GM18858 (cell line): ENCODE results near the gene RNF217.
"Not testable (repeated sequence)": the region's sequence is repeated elsewhere in the genome, so short reads cannot be mapped to it uniquely, and the experiment has no call there.

Experiments used
- ATAC-seq: cut with Tn5 transposase; IDR thresholded peaks from one replicate; pipeline ENCODE4 v1.9.1; 2021; ENCODE audit not compliant: unreplicated experiment

Gene RNF217, protein sequence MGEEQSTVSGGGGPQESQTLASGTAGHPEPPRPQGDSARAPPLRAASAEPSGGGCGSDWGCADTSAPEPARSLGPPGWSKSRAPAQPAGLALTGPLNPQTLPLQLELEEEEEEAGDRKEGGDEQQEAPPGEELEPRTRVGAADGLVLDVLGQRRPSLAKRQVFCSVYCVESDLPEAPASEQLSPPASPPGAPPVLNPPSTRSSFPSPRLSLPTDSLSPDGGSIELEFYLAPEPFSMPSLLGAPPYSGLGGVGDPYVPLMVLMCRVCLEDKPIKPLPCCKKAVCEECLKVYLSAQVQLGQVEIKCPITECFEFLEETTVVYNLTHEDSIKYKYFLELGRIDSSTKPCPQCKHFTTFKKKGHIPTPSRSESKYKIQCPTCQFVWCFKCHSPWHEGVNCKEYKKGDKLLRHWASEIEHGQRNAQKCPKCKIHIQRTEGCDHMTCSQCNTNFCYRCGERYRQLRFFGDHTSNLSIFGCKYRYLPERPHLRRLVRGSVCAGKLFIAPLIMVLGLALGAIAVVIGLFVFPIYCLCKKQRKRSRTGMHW

GRCh38 chr6:124961777-124962638 is at the start of gene RNF217:
TSS of gene RNF217 (plus strand) at chr6:124962437. CDS start at chr6:124962545, 108 bp downstream.
- ATAC-seq: no peak

DNA sequence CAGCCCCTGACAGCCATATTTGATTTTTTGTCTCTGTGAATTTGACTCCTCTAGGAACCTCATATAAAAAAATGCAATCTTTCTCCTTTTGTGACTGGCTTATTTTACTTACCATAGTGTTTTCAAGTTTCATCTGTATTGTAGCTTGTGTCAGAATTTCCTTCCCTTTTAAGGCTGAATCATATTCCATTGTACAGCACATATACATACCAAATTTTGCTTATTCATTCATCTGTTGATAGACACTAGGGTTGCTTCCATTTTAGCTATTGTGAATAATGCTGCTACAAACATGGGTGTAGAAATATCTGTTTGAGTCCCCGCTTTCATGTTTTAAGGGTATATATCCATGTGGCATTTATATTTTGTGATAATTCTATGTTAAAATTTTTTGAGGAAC is 49.2 kb upstream of the RNF217 start:
- ATAC-seq: no peak

DNA sequence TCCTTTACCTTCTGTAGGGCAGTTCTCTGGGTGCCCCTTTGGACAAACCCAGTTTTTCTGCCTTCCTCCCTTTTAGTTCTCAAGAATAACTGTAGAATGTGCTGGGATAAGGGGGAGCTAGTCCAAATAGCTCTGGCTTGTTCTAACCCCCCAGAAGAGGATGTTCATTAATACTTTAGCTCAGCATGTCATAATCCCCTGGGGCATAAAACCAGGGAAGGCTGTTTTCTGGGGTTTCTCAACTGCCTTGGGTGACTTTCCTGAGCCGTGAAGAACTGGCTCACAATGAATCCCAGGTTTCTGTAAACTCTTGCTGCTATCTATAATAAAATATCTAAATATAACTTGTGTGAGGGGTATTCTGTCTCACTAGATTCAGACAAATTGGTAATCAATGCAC is 44.5 kb upstream of the RNF217 start:
- ATAC-seq: no peak

DNA sequence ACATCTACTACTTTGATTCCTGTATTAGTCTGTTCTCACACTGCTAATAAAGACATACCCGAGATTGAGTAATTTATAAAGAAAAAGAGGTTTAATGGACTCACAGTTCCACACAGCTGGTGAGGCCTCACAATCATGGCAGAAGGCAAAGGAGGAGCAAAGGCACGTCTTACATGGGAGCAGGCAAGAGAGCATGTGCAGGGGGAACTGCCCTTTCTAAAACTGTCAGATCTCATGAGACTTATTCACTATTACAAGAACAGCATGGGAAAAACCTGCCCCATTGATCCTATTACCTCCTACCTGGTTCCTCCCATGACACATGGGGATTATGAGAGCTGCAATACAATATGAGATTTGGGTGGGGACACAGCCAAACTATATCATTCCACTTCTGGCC is 42.5 kb upstream of the RNF217 start:
- not testable (repeated sequence) for ATAC-seq

DNA sequence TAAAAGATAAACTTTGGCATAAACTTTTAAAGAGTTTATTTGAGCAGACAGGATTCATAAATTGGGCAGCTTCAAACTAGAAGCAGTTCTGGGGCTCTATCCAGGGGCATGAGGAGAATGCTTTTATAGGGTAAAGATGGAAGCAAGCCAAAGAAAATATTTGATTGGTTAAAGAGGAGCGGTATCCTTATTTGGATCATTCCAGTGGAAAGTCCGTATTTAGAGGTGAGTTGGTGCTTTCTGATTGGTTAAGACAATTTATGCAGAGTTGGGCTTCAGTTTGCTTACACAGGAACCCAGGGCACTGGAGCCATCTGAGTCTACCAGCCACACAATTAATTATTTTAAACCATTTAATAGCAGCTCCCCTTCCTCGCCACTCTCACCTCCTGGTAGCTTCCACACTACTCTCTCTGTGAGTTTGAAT is 37.9 kb upstream of the RNF217 start:
- no peak for ATAC-seq

DNA sequence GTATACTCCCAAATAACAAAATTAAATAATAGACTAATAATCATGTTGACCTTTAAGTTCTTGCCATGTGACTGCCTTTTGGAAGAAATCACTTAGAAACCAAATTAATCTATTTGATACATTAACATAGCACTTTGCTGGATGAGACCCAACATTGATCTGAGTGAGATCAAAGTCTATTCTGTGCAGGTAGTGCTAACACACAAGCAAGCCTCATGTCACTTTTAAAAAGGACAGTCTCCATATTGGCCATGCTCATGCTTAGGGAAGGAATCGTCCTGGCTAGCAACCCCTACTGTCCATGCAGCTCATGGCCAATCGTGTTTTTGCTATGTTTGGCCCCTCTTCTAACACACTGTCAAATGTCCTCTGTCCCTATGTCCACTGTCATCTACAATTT is 35.8 kb upstream of the RNF217 start:
- ATAC-seq: no peak

GRCh38 chr6:124927806-124928205 is 34.4 kb upstream of the RNF217 start:
- ATAC-seq: no peak

GRCh38 chr6:124928851-124929250 is 33.4 kb upstream of the RNF217 start:
- ATAC-seq: no peak

GRCh38 chr6:124937645-124938044 is 24.6 kb upstream of the RNF217 start:
- no peak for ATAC-seq

DNA sequence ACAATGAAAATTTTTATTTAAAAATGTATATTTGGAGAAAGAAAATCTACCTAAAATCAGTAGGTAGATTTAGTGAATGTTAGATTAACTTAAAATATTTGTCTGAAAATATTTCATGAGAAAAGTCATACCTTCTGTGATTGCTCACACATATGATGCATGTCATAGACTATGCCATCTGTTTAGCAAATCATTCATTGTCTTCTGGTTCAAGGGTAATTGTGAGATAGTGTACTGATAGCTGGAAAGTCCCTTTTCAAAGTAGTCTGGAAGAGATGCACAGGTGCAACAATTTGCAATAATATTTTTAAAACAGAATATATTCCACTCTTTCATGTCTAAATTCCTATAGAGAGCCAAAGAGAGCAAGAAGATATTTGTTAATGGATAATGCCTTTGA is 21.0 kb upstream of the RNF217 start:
- no peak for ATAC-seq

DNA sequence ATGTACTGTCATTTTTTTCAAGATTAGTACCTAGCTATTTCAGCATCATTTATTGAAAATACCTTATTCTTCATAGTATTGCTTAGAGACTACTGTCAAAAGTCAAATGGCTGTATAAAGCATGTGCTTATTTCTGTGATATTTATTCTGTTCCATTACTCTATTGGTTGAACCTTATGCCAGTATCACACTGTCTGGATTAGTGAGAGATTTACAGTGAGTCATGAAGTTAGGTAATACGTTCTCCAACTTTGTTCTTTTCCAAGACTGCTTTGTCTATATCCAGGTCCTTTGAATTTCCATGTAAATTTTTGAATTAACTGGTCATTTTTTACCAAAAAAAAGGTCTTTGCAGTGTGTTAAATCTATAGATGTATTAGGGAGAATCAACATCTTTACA is 18.6 kb upstream of the RNF217 start:
- no peak for ATAC-seq

DNA sequence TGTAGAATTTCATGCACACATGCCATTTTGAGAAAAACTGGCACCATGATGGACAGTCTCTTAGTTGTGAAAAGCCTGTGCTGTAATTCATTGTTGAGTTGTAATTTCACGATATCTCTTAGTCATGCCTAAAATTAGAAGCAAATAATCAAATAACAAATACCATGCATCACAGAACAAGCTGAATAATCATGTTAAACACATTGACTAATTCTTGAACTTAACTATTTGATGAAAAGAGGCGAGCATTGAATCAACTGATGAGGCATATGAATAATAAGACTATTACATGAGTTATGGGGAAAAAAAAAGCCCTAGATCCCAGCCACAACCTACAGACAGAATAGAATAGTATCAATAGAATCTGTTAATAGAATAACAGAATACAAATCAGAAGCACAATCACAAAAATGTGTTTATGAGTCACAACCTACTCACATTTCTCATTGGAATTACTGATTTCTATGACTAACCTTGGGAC is 14.2 kb upstream of the RNF217 start:
- ATAC-seq: no peak

DNA sequence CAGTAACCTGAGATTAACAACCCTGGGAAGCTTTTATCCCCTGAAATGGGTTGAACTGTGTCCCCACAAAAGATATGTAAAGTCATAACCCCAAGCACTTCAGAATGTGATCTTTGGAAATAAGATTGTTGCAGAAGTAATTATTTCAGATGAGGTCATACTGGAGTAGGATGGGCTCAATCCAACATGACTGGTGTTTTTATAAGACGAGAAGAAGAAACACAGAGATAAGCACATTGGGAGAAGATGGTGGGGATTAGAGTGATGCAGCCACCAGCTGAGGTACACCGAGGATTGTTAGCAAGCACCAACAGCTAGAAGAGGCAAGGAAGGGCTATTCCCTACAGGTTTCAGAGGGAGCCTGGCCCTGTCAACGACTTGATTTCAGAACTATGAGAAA is 12.5 kb upstream of the RNF217 start:
- no peak for ATAC-seq

- no peak for ATAC-seq
These were observed 8.4 kb upstream of the RNF217 start for GRCh38 chr6:124953808-124954207.

GRCh38 chr6:124955108-124955856 is 7.0 kb upstream of the RNF217 start:
- ATAC-seq: no peak

DNA sequence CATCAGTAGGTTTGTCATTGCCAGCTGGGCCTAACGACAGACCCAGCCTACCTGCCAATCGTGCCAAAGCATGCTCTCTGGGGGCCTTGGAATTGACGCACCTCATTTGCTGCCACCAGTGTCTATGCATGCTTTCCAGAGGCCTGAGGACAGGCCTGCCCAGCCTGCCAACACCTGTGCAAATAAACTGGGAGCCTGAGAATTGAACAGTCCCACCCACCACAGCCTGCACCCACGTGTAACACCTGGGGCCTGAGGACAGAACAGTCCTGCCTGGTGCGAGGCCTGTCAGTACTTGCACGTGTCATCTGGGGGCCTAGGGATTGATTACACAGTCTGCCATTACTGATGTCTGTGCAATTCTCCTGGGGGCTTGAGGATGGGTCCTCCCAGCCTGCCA is 6.2 kb upstream of the RNF217 start:
- ATAC-seq: no peak

- ATAC-seq: no peak
These were observed 4.1 kb upstream of the RNF217 start for GRCh38 chr6:124958149-124958548.

DNA sequence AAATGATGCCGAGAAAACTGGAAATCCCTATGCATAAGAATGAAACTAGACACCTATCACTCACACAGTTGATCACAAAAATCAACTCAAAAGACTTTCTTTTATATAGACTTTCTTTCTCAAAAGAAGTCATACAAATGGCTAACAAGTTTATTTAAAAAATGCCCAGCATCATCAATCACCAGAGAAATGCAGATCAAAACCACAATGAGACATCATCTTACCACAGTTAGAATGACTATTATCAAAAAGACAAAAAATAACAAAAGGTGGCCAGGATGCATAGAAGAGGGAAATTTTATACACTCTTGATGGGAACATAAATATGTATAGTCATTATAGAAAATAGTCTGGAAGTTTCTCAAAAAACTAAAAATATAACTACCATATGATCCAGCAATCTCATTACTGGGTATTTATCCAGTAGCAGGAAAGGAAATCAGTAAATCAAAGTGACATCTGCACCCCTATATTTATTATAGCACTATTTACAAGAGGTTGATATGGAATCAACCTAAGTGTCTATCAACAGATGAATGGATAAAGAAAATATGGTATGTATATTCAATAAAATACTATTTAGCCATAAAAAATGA is 3.4 kb upstream of the RNF217 start:
- no peak for ATAC-seq

DNA sequence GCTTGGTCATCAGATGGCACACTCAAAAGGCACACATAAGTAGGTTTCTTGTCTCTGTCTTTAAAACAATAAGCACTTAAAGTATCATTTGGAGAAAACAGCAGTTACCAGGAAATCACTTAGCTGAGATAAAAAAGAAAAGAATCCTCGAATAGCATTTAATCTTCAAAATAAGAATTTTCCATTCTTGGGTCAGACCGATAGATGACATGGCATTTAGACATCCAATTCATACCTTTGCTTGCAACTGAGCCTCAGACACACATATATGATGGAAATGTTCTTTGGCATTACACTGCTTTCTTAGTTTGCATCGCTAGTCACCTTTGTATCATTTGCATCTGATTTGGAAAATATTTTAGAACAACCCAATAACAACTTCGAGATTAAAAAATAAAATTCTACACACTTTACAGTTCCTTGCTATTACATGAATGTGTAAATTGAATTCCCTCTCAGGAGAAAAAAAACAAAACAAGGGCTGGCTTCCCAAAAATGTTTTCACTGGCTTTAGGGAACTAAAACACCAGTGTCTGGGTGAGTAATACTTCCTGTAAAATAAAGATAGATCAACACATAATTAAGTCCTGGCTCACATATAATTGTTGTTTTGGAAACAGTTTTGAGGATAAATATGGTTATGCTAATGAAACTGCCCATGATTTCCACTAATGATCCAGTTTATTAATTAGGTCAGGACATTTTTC is 1.3 kb upstream of the RNF217 start:
- no peak for ATAC-seq

DNA sequence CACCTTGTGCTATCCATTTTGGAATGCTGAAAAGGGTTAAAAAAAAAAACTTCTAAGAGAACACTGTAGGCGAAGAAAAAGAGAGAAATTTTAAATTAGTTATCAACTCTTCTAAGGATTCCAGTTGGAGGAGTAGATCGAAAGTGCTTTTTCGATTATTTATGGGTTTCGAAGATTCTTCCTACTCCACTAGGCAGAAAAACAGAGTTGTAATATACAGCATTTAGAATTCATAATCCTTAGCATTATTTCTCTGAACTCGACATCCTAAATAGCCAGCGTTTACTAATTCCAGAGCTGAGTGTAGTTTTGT is 817 bp upstream of the RNF217 start:
- ATAC-seq: no peak
